Neuron (in vitro differentiated cells): ENCODE results near the gene ABLIM2.

ENCODE experiments used
- H2AFZ ChIP-seq: one replicate; pipeline ENCODE4 v1.6.1; 2013; ENCODE audit warnings: low read depth, mild to moderate bottlenecking, inconsistent platforms, low read length, moderate library complexity
- H3K27me3 ChIP-seq: one replicate; pipeline ENCODE4 v1.6.1; 2013; ENCODE audit warnings: low read length; ENCODE audit not compliant: insufficient read depth
- H3K36me3 ChIP-seq: one replicate; pipeline ENCODE4 v1.6.1; 2013; ENCODE audit warnings: low read length; ENCODE audit not compliant: insufficient read depth
- H3K4me1 ChIP-seq: one replicate; pipeline ENCODE4 v1.6.1; 2013; ENCODE audit warnings: low read length; ENCODE audit not compliant: insufficient read depth
- H3K4me3 ChIP-seq: 2 replicates; pipeline ENCODE4 v1.5.1; 2013; ENCODE audit warnings: mild to moderate bottlenecking, low read length, moderate library complexity
- H3K9me3 ChIP-seq: one replicate; pipeline ENCODE4 v1.6.1; 2013; ENCODE audit warnings: low read length

Gene ABLIM2

DNA sequence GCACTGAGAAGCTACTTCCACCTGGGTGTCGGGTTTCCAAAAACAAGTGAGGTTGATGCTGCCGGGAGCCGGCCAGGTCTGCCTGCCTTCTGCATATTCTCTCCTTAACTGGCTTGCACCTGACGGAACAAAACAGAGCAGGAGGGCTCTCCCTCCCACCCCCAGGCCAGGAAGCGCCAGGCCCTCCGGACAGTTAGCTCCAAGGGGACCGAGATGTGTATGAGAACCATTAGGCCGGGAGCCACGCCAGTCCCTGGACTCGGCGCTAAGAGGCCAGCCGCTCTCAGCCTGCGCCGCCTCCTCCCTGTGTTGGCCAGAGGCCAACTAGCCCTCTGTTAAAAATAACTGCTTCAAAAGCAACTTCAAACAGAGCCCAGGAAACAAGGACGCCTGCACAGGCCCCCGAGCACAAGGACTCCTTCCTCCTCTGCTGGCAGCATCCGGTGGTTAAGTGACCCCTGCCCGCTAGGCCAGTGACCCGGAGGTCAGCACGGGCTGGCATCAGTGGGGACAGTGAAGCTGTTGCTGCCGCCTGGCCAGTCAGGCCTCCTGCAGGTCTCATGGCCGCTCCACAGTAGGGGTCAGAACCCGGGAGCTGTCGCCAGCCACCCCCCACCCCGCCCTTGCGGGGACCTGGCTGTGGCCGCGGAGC, 107.9 kb downstream of the ABLIM2 start:
- Histone ChIP-seq H3K4me3 (no peak overlapping the region), H3K27me3 (peaks cover 14% of the 10 kb centered on the region), H3K9me3 (peaks cover 6% of the 10 kb centered on the region), H3K36me3 (no peaks in the 10 kb centered on the region), H3K4me1 (no peaks in the 10 kb centered on the region), H2AFZ (no peak overlapping the region)

DNA sequence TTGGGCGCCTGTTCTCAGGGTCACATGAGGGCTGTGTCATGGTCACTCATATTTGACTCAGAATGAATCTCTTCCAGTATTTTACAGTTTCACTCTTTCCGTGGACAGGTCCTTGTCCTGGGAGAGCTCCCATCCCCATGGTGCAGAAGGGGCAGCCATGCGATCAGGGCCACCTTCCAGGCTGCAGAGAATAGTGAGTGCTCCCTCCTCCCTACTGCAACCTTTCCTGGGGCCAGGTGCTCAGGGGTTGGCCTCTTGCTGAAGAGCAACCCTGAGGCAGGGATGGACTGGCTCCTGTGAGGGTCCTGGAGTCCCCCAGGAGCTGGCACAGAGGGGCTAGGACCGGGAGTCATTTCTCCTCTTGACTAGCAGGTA, 108.4 kb downstream of the ABLIM2 start:
- H3K4me3 ChIP-seq: no peak overlapping the region
- no peaks in the 10 kb centered on the region for H3K36me3 ChIP-seq
- H2AFZ ChIP-seq: no peak overlapping the region
- no peaks in the 10 kb centered on the region for H3K4me1 ChIP-seq
- peaks cover 2% of the 10 kb centered on the region for H3K9me3 ChIP-seq
- peaks cover 14% of the 10 kb centered on the region for H3K27me3 ChIP-seq

DNA sequence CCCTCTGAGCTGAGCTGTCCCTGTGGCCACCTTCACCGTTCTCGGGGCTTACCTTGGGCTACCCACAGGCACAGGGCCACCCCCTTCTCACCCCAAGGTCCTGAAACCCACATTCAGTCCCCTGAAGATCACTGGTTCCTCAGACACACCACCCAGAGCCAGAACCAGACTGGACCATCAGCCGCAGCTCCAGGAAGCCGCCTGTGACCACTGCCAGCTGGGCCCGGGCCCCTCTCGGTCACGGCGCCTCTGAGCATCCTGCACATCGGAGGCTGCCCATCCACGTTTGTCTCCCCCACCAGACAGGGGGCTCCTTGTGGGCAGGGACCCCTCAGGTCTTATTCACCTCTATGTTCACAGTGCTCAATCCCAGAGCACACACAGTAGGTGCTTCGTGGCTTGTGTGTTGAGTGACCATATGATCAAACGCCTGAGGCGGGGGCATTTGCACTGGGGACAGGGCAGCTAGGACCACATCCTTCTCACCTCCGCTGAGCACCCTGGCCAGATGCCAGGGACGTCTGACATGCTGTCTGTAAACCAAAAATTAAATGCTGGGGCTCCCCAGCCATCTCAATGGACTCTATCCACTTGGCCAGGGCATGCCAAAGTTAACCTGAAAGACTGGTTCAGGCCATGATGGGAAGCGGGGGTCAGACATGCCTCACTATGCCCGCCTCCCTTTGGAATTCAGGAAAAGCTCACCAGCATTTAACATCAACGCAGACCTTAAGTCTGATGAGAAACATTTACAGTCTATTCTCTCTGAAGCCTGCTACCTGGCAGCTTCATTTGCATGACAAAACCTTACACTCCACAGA, 109.5 kb downstream of the ABLIM2 start:
- Histone ChIP-seq H3K4me3 (no peak overlapping the region), H3K36me3 (no peaks in the 10 kb centered on the region), H3K9me3 (peaks cover 1% of the 10 kb centered on the region), H3K4me1 (no peaks in the 10 kb centered on the region), H2AFZ (no peak overlapping the region), H3K27me3 (peaks cover 17% of the 10 kb centered on the region)

DNA sequence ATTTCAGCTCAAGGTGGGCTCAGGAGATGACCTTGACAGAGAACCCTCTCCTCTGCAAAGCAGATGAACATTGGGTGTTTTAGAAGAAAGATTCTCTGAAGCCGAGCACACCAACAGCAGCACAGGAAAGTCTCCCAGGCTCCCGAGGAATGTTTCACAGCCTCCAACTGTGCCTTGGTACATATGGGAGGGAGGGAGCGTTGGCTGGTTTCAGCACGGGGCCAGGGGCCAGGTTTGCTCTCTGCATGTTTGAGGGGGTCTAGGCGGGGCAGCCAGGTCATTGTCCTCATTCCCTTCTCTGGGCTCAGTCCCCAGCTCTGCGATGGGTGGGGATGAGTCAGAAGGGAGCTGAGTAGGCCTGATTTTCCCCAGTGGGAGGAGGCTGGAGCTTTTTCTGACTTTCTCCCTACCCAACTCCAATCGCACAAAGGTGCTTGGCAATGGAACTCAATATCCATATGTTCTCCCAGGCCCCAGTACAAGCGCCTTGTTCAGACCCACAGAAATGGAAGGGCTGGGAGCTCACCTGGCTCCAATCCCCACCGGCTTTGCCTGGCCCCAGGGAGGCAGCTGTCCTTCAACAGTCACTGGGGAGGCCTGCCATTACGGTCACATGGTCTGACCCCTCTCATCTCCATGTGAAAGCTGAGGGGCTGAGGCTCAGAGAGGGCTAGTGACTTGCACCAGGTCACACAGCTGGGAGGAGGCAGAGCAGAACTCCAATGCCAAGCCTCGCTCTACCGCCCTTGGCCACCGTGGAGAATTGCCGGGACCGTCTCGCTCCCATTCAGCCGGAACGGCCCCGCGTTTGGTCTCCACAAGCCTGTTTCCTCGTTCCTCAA, 110.6 kb downstream of the ABLIM2 start:
- Histone ChIP-seq H3K36me3 (no peaks in the 10 kb centered on the region), H3K9me3 (no peaks in the 10 kb centered on the region), H2AFZ (no peak overlapping the region), H3K4me1 (no peaks in the 10 kb centered on the region), H3K4me3 (no peak overlapping the region), H3K27me3 (peaks cover 17% of the 10 kb centered on the region)

DNA sequence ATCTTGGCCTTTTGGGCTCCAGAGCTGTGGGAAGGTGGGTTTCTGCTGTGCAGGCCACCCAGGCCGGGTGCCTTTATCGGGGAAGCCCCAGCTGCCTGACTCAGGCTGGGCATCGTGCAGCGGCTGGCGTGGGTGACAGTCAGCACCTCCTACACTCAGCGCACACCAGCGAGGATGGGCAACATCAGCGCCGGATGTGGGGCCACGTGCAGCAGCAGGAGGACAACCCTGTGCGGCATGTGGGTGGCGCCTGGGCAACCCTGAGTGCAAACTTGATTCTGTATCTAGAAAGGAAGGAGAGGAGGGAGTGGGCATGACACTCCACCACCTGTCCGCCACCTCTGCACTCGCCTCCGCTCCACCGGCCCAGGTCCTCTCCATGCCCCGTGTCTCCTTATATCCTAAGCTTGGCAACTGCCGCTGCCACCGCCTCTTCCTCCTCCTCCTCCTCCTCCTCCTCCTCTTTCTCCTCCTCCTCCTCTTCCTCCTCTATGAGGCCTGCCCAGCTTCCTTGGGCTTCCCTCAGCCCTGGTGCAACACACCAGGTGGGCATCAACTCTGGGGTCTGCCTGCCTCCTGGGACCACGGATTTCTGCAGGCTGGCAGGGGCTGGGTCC, 111.6 kb downstream of the ABLIM2 start:
- H3K4me3 ChIP-seq: no peak overlapping the region
- peaks cover 17% of the 10 kb centered on the region for H3K27me3 ChIP-seq
- H3K4me1 ChIP-seq: no peaks in the 10 kb centered on the region
- H3K9me3 ChIP-seq: no peaks in the 10 kb centered on the region
- H2AFZ ChIP-seq: no peak overlapping the region
- H3K36me3 ChIP-seq: no peaks in the 10 kb centered on the region

DNA sequence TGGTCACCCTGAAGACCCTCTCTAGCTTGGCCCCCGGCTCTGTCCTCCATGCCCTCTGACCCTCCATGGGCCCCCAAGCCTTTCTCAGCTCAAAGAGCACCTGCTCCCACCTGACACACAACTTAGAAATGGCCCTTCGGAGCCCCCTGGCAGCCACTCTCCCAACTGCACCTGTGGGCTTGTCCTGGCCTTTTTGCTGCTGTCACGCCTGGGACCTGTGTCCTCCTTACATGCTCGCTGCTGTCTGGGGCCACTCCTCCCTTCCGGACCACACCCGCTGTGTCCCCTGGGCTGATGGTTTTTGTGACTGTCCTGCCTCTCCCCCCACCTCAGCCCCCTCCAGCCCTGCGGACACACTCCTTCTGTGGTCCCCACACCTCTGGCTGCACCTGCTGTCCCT, 112.7 kb downstream of the ABLIM2 start:
- H3K4me3 ChIP-seq: no peak overlapping the region
- no peaks in the 10 kb centered on the region for H3K4me1 ChIP-seq
- no peaks in the 10 kb centered on the region for H3K36me3 ChIP-seq
- peaks cover 17% of the 10 kb centered on the region for H3K27me3 ChIP-seq
- no peaks in the 10 kb centered on the region for H3K9me3 ChIP-seq
- H2AFZ ChIP-seq: no peak overlapping the region

DNA sequence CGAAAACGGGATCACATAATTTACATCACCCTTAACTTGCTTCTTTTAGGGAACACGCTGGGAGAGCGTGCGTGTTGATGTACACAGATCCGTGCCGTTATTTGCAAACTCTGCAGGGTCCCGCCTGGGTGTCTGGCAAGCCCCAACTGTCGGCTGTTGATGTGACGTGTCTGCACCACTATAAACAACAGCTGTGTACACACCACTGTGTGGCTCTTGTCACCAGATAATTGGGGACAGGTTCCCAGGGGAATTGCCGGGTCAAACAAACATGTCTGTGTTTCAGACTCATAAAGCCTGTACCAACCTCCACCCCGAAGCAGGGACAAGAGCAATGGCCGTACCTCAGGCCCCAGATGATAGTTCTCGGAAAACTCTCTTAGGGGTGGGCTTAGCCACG, 113.9 kb downstream of the ABLIM2 start:
- H3K36me3 ChIP-seq: no peaks in the 10 kb centered on the region
- H3K4me3 ChIP-seq: no peak overlapping the region
- no peaks in the 10 kb centered on the region for H3K4me1 ChIP-seq
- no peaks in the 10 kb centered on the region for H3K9me3 ChIP-seq
- peaks cover 17% of the 10 kb centered on the region for H3K27me3 ChIP-seq
- no peak overlapping the region for H2AFZ ChIP-seq

DNA sequence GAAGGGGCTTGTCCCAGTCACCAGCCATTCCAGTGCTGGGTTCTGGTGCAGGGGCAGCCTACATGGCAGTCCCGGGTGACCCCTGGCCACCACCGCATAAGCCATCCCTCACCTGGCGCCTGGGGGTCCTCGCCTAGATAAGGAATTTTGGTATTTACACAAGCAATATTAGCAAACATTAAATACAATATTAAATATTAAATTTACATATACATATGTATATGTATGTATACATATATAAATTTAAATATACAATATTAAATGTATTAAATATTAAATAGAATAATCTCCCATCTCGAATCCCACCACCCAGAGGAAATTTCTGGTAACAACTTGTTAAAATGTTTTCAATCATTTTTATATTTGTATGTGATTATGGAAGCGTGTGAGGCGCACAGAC, 114.4 kb downstream of the ABLIM2 start:
- H2AFZ ChIP-seq: no peak overlapping the region

DNA sequence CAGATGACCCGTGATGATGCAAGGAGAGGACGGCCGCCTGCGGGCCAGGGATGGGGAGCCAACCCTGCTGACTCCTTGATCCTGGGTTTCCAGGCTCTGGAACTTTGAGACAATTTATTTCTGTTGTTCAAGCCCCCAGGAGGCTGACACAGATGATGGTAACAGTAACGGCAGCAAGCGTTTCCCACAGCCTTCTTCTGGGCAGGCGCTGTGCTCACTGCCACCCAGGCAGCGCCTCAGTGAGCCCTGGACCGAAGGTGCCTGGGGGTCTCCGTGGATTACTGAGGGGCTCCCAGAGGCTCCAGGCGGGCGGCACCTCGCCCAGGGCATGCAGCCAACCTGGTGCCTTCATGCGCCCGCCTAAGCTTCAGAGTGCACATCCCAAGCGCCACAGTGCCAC, 115.0 kb downstream of the ABLIM2 start:
- Histone ChIP-seq H3K4me1 (peaks cover 9% of the 10 kb centered on the region), H3K4me3 (no peak overlapping the region), H3K27me3 (peaks cover 17% of the 10 kb centered on the region), H2AFZ (no peak overlapping the region), H3K36me3 (no peaks in the 10 kb centered on the region), H3K9me3 (no peaks in the 10 kb centered on the region)

More for the DNA sequence above, 114.4 kb downstream of the ABLIM2 start:
- peaks cover 17% of the 10 kb centered on the region for H3K27me3 ChIP-seq
- peaks cover 4% of the 10 kb centered on the region for H3K4me1 ChIP-seq
- H3K9me3 ChIP-seq: no peaks in the 10 kb centered on the region
- H3K4me3 ChIP-seq: no peak overlapping the region
- no peaks in the 10 kb centered on the region for H3K36me3 ChIP-seq

DNA sequence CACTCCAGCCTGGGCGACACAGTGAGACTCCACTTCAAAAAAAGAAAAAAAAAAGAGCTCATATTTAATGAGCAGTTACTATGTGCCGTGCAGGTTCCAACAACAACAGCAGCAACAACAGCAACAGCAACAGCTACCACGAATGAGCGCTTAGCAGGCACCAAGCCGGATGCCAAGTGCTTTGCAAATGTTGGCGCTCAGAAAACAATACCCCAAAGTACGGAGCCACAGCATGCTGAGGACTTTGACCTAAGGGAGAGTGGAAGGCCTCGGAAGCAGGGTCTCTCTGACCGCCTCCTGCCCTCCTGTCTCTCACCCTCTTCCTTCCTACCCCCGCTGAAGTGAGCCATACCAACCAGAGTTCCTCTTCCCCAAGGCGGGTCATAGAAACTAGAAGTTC, 116.7 kb downstream of the ABLIM2 start:
- H3K27me3 ChIP-seq: peaks cover 10% of the 10 kb centered on the region

DNA sequence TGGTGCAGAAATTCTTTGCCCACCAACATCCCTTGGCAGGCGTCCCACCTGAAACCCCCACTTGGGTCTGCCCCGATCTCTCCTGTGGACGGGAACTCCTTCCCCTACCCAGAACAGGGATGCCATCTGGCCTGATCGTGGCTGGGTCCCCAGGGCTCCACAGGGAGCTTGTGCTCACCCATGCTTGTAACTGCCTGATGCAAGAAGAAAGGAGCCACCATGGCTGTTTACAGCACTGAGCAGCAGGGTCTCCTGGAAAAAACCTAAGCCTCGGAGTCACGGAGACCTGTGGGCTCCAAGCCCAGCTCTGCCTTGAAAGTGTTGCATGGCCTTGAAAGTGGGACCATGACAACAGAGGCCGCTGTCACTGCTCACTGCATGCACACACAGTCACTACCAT, 117.4 kb downstream of the ABLIM2 start:
- H3K36me3 ChIP-seq: no peaks in the 10 kb centered on the region
- no peak overlapping the region for H3K4me3 ChIP-seq
- no peaks in the 10 kb centered on the region for H3K9me3 ChIP-seq
- H2AFZ ChIP-seq: no peak overlapping the region
- H3K4me1 ChIP-seq: peaks cover 9% of the 10 kb centered on the region
- peaks cover 6% of the 10 kb centered on the region for H3K27me3 ChIP-seq

More for the DNA sequence above, 116.7 kb downstream of the ABLIM2 start:
- H2AFZ ChIP-seq: no peak overlapping the region
- H3K4me3 ChIP-seq: no peak overlapping the region
- H3K4me1 ChIP-seq: peaks cover 9% of the 10 kb centered on the region
- no peaks in the 10 kb centered on the region for H3K9me3 ChIP-seq
- no peaks in the 10 kb centered on the region for H3K36me3 ChIP-seq

DNA sequence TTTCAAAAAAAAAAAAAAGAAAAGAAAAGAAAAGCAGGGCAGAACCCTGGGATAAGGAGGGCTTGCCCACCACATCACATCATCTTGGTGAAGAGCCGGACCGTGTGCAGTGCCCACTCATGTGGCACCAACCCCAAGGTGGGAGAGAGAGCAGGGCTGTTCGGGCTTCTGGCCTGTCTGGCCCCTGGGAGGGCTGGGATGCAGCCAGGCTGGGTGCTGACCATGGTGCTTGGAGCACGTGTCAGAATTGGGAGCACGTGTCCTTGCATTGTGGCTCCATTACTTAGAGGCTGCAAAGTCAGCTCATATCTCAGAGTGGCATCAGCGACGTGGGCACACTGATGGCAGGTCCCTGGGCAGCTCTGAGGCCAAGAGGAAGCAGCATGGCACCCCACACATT, 118.0 kb downstream of the ABLIM2 start:
- peaks cover 9% of the 10 kb centered on the region for H3K4me1 ChIP-seq
- H2AFZ ChIP-seq: no peak overlapping the region
- peaks cover 3% of the 10 kb centered on the region for H3K27me3 ChIP-seq
- H3K4me3 ChIP-seq: no peak overlapping the region
- no peaks in the 10 kb centered on the region for H3K36me3 ChIP-seq
- no peaks in the 10 kb centered on the region for H3K9me3 ChIP-seq

DNA sequence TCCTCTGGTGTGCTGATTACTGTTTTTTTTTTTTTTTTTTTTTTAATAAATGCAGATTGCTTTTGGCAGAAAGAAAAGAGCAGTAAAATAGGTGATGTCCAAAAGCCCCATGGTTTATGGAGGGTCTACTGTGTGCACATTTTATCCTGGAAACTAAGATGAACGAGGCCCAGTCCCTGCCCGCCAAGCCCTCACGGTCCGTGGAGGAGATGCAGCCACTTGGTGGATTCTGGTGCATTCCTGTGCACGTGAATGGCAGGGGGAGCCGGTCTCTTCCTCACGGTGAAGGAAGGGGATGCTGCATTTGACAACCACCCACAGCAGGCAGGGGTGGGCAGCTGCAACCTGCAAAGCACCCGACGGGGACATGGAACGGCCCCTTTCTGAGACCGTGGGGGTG, 118.8 kb downstream of the ABLIM2 start:
- Histone ChIP-seq H3K4me3 (no peak overlapping the region), H3K4me1 (peaks cover 9% of the 10 kb centered on the region), H2AFZ (no peak overlapping the region), H3K9me3 (no peaks in the 10 kb centered on the region), H3K27me3 (peaks cover 3% of the 10 kb centered on the region), H3K36me3 (no peaks in the 10 kb centered on the region)
